ENCODE measurements around the gene GFER.

DNA sequence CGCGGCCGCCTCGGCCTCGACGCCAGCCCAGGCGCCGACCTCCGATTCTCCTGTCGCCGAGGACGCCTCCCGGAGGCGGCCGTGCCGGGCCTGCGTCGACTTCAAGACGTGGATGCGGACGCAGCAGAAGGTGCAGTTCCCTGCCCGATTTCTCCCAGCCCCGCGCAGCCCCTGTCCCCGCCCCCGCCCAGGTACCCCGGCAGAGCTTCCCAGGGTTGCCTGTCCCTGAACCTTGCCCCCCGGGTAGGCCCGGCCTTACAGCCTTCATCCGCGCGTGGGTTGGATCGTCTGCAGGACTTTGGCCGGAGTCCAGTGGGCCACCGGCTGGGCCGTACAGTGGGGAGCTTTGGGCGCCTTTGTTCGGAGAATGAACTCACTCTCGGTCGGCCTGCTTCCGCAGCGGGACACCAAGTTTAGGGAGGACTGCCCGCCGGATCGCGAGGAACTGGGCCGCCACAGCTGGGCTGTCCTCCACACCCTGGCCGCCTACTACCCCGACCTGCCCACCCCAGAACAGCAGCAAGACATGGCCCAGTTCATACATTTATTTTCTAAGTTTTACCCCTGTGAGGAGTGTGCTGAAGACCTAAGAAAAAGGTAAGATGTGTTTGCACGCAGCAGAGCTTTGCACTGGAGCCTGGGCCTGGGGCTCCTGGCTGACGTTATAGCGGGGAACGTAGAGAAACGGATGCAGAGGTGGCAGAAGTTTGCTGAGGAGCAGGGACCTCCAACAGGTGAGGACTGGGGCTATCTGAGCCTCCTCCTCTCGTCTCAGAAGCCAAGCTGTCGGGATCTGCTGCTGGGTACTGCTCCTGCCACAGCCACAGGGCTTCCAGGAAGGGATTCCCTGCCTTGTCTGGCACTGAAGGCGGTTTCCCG lies 593 bp downstream of the GFER start:
- TF ChIP-seq, protein P1, sequence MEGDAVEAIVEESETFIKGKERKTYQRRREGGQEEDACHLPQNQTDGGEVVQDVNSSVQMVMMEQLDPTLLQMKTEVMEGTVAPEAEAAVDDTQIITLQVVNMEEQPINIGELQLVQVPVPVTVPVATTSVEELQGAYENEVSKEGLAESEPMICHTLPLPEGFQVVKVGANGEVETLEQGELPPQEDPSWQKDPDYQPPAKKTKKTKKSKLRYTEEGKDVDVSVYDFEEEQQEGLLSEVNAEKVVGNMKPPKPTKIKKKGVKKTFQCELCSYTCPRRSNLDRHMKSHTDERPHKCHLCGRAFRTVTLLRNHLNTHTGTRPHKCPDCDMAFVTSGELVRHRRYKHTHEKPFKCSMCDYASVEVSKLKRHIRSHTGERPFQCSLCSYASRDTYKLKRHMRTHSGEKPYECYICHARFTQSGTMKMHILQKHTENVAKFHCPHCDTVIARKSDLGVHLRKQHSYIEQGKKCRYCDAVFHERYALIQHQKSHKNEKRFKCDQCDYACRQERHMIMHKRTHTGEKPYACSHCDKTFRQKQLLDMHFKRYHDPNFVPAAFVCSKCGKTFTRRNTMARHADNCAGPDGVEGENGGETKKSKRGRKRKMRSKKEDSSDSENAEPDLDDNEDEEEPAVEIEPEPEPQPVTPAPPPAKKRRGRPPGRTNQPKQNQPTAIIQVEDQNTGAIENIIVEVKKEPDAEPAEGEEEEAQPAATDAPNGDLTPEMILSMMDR (IDR thresholded peaks at IDR 0.05) = no peak
- no peak for TF ChIP-seq POLR2A (IDR thresholded peaks at IDR 0.05)

Data from testis (tissue), 2 donors.